NCI-H187 treated with DMSO at 0.1 percent for 48 hours (cell line): ENCODE measurements around the gene EDDM13.
"Not testable (repeated sequence)": the region's sequence is repeated elsewhere in the genome, so short reads cannot be mapped to it uniquely, and the experiment has no call there.

ENCODE experiments used
- DNase-seq: peaks from one replicate; lab custom pipeline; 2025; lab: John Stamatoyannopoulos, UW

EDDM13 gene

DNA sequence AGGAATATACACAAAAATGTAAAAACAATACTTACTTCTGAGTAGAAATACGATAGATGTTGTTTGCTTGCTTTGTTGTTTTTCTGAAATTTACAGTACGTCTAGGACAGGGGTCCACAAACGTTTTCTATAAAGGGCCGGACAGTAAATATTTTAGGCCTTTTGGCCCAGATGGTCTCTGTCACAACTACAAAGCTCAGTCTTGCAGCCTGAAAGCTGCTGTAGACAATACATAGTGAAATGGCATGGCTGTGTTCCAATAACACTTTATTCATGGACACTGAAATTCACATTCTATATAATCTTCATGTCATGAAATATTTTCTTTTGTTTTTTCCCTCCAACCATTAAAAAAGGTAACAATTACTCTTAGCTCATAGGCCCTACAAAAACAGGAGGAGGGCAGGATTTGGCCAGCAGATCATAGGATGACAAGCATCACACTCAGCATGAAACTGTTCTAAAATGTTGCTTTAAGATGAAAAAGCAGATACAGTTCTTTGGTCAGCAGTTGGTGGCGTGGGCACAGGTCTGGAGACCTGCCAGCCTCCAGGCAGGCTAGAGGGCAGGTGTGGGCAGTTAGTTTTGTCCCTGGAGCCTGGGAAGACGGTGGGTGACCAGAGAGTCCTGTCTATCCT is at the start of gene EDDM13:
Gene EDDM13 (plus strand): TSS at position 588 of the 638 bp plus-strand sequence. CDS start 87 bp downstream, outside the sequence.
- no peak for DNase-seq

GRCh38 chr19:56222901-56223300 is 49.6 kb upstream of the EDDM13 start:
- no peak for DNase-seq

- DNase-seq = no peak
These were observed 49.1 kb upstream of the EDDM13 start for GRCh38 chr19:56223481-56223880.

DNA sequence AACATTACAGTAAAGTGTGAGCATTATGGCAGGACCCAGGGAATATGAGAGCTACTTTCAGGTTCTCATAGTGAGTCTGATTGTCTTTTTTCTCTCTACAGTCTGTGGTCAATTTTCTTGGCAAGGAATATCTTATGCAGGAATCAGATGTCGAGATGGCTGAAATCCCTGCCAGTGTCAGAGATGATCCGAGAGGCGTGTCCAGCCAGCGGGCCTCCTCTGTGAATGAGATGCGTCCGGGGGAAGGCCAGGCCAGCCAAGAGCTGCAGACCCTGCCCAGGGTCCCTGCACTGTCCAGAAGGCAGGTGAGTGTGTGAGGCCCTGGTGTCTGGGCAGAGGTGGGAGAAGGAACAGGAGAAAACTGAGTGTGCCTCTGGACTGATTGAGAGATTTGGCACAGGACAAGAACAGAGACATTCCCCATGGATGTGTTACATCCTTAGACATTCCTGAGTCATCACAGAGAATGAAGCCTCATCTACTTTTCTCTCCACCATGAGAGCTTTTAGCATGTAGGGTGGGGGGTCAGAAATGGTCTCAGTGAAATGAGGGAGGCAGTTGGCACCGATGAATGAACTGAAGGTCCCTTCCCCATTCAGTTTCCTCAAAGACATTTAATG is 27.3 kb upstream of the EDDM13 start:
- no peak for DNase-seq

- not testable (repeated sequence) for DNase-seq
These were observed 26.8 kb upstream of the EDDM13 start for GRCh38 chr19:56245764-56246163.

GRCh38 chr19:56248736-56249338 is 23.7 kb upstream of the EDDM13 start:
- not testable (repeated sequence) for DNase-seq

DNA sequence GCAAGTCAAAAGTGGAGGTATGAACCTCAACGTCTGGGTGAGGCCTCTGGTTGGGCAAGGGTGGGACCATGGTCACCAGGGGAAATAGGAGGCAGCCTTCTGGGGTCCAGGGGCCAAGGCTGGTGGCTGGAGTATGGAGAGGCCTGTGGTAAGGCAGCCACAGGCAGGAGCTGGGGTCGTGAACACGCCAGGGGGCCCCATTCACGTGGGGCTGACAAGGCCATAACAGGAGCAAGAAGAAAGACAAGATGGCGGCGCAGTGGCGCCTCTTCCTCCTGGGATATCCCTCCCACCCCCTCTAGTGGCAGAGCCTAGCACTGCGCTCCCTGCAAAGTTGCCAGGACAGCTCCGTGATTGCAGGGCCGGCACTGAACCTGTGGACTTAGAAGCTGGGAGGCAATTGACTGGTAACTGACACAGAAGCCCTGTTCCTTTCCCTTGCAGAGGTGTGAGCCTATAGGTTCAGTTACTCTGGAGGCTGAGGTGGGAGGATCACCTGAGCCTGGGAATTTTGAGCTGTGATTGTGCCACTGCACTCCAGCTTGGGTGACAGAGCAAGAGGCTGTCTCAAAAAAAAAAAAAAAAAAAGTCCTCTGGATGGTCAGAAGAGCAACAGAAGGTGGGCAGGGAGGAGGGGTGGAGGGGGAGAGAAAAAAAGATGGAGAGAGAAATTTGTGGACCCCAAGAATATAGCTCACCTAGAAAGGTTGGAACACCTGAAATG is 19.7 kb upstream of the EDDM13 start:
- DNase-seq = peak; percentile 16

GRCh38 chr19:56253737-56254136 is 18.8 kb upstream of the EDDM13 start:
- DNase-seq = no peak

DNA sequence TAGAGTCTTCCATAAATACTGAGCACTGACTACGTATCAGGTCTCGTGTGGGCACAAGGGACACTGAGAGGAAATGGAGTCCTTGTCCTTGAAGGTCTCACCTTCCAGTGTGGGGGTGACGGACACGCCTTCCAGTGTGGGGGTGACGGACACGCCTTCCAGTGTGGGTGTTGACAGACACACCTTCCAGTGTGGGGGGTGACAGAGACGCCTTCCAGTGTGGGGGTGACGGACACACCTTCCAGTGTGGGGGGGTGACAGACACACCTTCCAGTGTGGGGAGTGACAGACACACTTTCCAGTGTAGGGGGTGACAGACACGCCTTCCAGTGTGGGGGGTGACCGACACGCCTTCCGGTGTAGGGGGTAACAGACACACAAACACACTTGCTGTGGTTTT is 14.3 kb upstream of the EDDM13 start:
- DNase-seq = no peak

- DNase-seq = no peak
These were observed 11.4 kb upstream of the EDDM13 start for GRCh38 chr19:56261145-56261544.

- not testable (repeated sequence) for DNase-seq
These were observed 10.6 kb upstream of the EDDM13 start for GRCh38 chr19:56261932-56262331.

DNA sequence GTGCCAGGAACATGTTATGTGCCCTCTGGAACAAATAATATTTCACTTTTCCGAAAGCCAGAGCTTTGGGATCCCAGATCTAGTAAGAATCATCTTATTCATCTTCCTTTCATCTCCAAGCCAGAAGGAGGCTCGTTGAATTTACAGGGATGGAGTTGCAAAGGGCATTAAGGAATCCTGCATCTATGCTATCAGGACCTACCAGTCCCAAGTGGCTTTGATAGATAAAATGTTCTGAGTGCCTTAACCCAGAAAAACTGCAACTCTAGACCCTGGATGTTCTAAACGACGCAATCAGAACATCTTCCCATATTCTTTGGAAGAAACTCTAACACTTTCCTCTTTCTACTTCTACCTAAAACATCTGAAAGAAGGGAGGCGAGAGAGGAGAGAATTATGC is 9.2 kb upstream of the EDDM13 start:
- DNase-seq = no peak

- DNase-seq = no peak
These were observed 6.5 kb upstream of the EDDM13 start for GRCh38 chr19:56266051-56266450.

DNA sequence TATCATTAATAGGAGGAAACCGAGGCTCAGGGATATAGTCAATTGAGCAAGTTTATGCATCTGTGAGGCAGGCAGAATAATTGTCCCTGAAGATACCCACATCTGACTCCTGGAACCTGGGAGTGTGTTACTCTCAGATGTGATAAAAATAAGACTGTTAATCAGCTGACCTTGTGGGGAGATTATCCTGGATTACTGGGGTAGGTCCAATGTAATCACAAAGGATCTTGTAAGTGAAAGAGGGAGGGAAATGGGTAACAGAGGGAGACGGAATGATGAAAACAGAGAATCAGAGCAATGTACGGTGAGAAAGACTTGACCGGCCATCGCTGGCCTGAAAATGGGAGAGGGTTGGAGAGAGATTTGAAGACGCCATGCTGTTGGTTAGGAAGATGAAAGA is 3.2 kb upstream of the EDDM13 start:
- DNase-seq = no peak

DNA sequence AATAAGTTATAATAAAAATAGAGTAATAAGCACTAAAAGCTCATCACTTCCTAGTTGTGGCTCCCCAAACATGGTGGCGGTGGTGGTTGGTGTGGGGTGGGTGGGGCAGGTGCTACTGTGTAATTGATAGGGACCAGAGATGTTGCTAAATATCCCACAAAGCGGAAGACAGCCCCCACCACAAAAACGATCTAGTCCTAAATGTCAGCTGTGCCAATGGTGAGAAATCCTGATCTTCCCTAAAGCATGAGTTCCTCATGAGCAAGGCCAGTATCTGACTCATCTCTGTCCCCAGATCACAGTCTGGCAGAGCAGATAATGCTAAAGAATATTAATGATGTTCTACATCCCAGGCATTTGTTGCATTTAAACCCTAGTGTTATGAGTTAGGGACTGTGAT is 1.9 kb upstream of the EDDM13 start:
- no peak for DNase-seq

GRCh38 chr19:56271151-56271550 is 1.4 kb upstream of the EDDM13 start:
- no peak for DNase-seq

GRCh38 chr19:56273563-56274117 is 1.1 kb downstream of the EDDM13 start:
- DNase-seq = no peak

- DNase-seq = no peak
These were observed 10.3 kb downstream of the EDDM13 start for GRCh38 chr19:56282809-56283208.

GRCh38 chr19:56284746-56285145 is 12.2 kb downstream of the EDDM13 start:
- DNase-seq = no peak

DNA sequence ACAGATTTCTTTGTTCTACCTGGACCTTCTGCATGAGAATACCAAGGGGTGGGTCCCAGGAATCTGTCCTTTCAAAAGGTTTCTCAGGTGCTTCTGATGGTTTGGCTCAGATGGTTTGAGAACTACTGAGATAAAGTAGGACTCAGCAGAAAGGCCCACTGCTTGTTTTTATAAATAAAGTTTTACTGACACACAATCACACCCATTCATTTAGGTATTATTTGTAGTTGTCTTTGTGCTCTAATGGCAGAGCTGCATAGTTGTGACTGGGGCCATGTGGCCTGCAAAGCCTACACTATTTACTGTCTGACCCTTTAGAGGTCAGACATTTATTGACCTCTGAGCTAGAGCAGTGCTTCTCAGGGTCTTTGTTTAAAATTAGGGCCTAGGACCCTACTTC is 17.6 kb downstream of the EDDM13 start:
- no peak for DNase-seq

GRCh38 chr19:56291867-56292266 is 19.3 kb downstream of the EDDM13 start:
- DNase-seq = no peak

DNA sequence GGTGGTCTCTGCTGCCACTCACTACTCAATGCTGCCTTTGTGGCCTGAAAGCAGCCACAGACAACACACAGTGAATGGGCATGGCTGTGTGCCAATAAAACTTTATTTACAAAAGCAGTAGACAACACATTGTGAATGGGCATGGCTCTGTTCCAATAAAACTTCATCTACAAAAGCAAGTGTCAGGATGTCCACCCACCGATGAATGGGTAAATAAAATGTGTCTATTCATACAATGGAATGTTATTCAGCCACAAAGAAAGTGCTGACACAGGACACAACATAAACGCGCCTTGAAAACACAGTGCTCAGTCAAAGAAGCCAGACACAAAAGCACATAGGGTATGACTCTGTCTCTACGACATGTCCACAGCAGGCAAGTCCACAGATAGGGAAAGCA is 22.0 kb downstream of the EDDM13 start:
- DNase-seq = no peak
